Measurements from ENCODE around the gene FXR1.

GRCh38 chr3:180910823-180911222 lies 1.6 kb upstream of the FXR1 start:
- TF ChIP-seq CTCF (conservative IDR thresholded peaks at IDR 0.05) (no peak), EZH2 (IDR thresholded peaks at IDR 0.05; ENCODE audit: low read depth) (no peak)

All from PC-9 (cell line).